MCF 10A (cell line): Measurements from ENCODE around the gene NSD1. TPM values are rescaled to one million over a fixed set of nuclear protein-coding genes. Genes with fewer than 3 reads are reported as not detected.

ENCODE experiments used
- BruUV-seq: library from RNA; stranded (reverse); fragments of 400-500 nt; replicated peaks from 2 replicates; lab custom pipeline; 2021; lab: Mats Ljungman, UMichigan
- CTCF ChIA-PET: fragments of 300-600 bp; sonication (Branson Sonifier 250); formaldehyde crosslinking; extraction: SDS; loops from one replicate; lab custom pipeline; 2021; ENCODE audit warnings: antibody characterized with exemption, inconsistent platforms; lab: Yijun Ruan, JAX
- POLR2A ChIA-PET: fragments of 300-600, 350-650 bp; sonication (Branson Sonifier 250); formaldehyde crosslinking; extraction: SDS; loops from one replicate; lab custom pipeline; 2020; ENCODE audit warnings: antibody characterized with exemption, inconsistent platforms; lab: Yijun Ruan, JAX
- DNase-seq: peaks from one replicate; pipeline ENCODE4 v3.0.0-alpha.2; 2018; ENCODE audit not compliant: unreplicated experiment
- H3K27ac Mint-ChIP-seq: one replicate; pipeline ENCODE4 v1.8.0; 2022; ENCODE audit warnings: mild to moderate bottlenecking, low read depth, mixed read lengths; ENCODE audit not compliant: unreplicated experiment
- H3K27me3 Mint-ChIP-seq: one replicate; pipeline ENCODE4 v1.8.0; 2022; ENCODE audit warnings: mixed read lengths; ENCODE audit not compliant: insufficient read depth, unreplicated experiment
- H3K36me3 Mint-ChIP-seq: one replicate; pipeline ENCODE4 v1.8.0; 2022; ENCODE audit warnings: mild to moderate bottlenecking, moderate library complexity, mixed read lengths; ENCODE audit not compliant: insufficient read depth, unreplicated experiment
- H3K4me1 Mint-ChIP-seq: one replicate; pipeline ENCODE4 v1.8.0; 2022; ENCODE audit warnings: mixed read lengths; ENCODE audit not compliant: insufficient read depth, unreplicated experiment
- H3K4me3 Mint-ChIP-seq: one replicate; pipeline ENCODE4 v1.8.0; 2022; ENCODE audit warnings: mild to moderate bottlenecking, moderate library complexity, mixed read lengths; ENCODE audit not compliant: unreplicated experiment
- H3K9me3 Mint-ChIP-seq: one replicate; pipeline ENCODE4 v1.8.0; 2022; ENCODE audit warnings: mixed read lengths; ENCODE audit not compliant: unreplicated experiment
- intact Hi-C: fragments of 100-400 bp; cut with micrococcal nuclease; formaldehyde crosslinking; loops from 2 replicates; pipeline ENCODE4 v1.14.1; 2022
- total RNA-seq: library from RNA; stranded (reverse); gene quantifications from 2 replicates; pipeline ENCODE4 v1.2.3, GENCODE V29; 2022
- TF ChIP-seq, protein P1 (sequence below): fragments of 200-600 bp; IDR thresholded peaks from one replicate; pipeline ENCODE4 v1.8.0; 2022; ENCODE audit warnings: antibody characterized with exemption, mild to moderate bottlenecking; ENCODE audit not compliant: unreplicated experiment

NSD1 gene
- total RNA-seq, 1 experiment from 2014 or later = 110 TPM

DNA sequence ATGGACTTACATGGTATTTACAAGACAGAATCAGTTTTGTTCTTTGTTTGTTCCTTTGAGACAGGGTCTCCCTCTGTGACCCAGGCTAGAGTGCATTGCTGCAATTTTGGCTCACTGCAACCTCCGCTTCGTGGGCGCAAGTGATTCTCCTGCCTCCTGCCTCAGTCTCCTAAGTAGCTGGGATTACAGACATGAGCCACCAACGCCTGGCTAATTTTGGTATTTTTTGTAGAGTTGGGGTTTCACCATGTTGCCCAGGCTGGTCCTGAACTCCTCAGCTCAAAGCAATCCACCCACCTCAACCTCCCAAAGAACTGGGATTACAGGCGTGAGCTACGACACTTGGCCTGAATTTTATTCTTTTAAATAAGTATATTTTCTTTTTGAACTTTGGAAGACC lies 142.3 kb downstream of the NSD1 start:
- POLR2A ChIA-PET = interaction anchor here (0.8 to 0.9 kb wide), 2 partner anchors 23 to 26 kb away, joined by 3 read pairs; no protein-coding TSS in a partner anchor
- DNase-seq = no peak
- H3K27me3 Mint-ChIP-seq = no peaks in the 10 kb centered on the region
- H3K4me1 Mint-ChIP-seq = no peaks in the 10 kb centered on the region
- H3K36me3 Mint-ChIP-seq = peaks cover 97% of the 10 kb centered on the region
- H3K4me3 Mint-ChIP-seq = no peak overlapping the region
- CTCF ChIA-PET = interaction anchor here (0.7 to 0.8 kb wide), 2 partner anchors 11 to 157 kb away, joined by 3 read pairs; no protein-coding TSS in a partner anchor
- H3K9me3 Mint-ChIP-seq = no peaks in the 10 kb centered on the region
- no peak overlapping the region for H3K27ac Mint-ChIP-seq
- TF ChIP-seq, protein P1, sequence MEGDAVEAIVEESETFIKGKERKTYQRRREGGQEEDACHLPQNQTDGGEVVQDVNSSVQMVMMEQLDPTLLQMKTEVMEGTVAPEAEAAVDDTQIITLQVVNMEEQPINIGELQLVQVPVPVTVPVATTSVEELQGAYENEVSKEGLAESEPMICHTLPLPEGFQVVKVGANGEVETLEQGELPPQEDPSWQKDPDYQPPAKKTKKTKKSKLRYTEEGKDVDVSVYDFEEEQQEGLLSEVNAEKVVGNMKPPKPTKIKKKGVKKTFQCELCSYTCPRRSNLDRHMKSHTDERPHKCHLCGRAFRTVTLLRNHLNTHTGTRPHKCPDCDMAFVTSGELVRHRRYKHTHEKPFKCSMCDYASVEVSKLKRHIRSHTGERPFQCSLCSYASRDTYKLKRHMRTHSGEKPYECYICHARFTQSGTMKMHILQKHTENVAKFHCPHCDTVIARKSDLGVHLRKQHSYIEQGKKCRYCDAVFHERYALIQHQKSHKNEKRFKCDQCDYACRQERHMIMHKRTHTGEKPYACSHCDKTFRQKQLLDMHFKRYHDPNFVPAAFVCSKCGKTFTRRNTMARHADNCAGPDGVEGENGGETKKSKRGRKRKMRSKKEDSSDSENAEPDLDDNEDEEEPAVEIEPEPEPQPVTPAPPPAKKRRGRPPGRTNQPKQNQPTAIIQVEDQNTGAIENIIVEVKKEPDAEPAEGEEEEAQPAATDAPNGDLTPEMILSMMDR = no peak
- intact Hi-C loops = no loop called here
- BruUV-seq = no TSS peak

DNA sequence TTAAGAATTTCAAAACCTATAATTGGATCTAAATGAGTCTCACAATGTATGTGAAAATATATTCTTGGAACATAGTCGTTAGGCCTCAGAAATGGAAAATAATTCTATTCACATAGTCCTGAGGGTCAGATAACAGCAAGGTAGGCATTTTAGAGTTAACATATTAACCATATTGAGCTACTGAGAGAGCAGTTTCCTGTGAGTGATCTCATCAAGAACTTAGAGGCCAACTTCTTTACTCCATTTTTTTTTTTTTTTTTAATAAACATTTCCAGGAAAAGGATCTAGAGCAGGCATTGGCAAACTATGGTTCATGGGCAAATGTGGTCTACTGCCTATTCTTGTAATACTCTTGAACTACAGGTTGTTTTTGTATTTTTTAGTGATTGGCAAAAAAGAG lies 143.3 kb downstream of the NSD1 start:
- CTCF ChIA-PET = interaction anchor here (0.6 to 1.3 kb wide), 5 partner anchors 13 to 245 kb away, joined by 3 to 4 read pairs (median 3); no protein-coding TSS in a partner anchor
- peaks cover 96% of the 10 kb centered on the region for H3K36me3 Mint-ChIP-seq

DNA sequence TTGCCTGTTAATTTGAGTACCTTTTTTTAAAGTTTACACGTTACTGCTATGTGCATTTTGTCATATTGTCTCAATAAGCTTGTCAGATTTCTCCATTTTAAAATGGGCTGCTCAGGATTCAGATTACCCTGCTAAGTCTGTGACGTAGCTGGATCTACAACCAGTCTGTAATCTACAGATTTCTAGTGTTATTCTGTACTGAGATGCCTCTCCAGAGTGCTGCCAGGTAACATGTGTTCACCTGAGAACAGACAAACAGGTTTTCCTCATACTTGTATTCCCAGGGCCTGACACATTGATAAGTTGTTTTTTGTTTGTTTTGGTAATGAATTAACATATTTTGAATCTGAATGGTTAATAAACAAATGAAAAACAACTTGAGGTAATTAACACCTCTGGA lies 154.6 kb downstream of the NSD1 start:
- no TSS peak for BruUV-seq
- intact Hi-C loops = no loop called here
- ChIA-PET POLR2A (interaction anchor here (0.7 to 1.4 kb wide), 2 partner anchors 11 to 83 kb away, joined by 3 to 4 read pairs; no protein-coding TSS in a partner anchor), CTCF (interaction anchor here (0.5 to 1.3 kb wide), 5 partner anchors 21 to 177 kb away, joined by 3 to 6 read pairs (median 4); no protein-coding TSS in a partner anchor)
- H3K4me3 Mint-ChIP-seq = no peak overlapping the region
- TF ChIP-seq, protein P1 = no peak
- no peaks in the 10 kb centered on the region for H3K9me3 Mint-ChIP-seq
- peaks cover 100% of the 10 kb centered on the region for H3K36me3 Mint-ChIP-seq
- no peak overlapping the region for H3K27ac Mint-ChIP-seq
- no peak for DNase-seq
- no peaks in the 10 kb centered on the region for H3K27me3 Mint-ChIP-seq
- peaks cover 6% of the 10 kb centered on the region for H3K4me1 Mint-ChIP-seq

More for the DNA sequence above, 143.3 kb downstream of the NSD1 start:
- TSS peak; percentile 9 for BruUV-seq
- no peaks in the 10 kb centered on the region for H3K9me3 Mint-ChIP-seq
- no peaks in the 10 kb centered on the region for H3K27me3 Mint-ChIP-seq
- POLR2A ChIA-PET = no interaction called here
- TF ChIP-seq, protein P1 = no peak
- intact Hi-C loops = no loop called here
- no peak for DNase-seq
- H3K4me3 Mint-ChIP-seq = no peak overlapping the region
- no peaks in the 10 kb centered on the region for H3K4me1 Mint-ChIP-seq
- no peak overlapping the region for H3K27ac Mint-ChIP-seq

DNA sequence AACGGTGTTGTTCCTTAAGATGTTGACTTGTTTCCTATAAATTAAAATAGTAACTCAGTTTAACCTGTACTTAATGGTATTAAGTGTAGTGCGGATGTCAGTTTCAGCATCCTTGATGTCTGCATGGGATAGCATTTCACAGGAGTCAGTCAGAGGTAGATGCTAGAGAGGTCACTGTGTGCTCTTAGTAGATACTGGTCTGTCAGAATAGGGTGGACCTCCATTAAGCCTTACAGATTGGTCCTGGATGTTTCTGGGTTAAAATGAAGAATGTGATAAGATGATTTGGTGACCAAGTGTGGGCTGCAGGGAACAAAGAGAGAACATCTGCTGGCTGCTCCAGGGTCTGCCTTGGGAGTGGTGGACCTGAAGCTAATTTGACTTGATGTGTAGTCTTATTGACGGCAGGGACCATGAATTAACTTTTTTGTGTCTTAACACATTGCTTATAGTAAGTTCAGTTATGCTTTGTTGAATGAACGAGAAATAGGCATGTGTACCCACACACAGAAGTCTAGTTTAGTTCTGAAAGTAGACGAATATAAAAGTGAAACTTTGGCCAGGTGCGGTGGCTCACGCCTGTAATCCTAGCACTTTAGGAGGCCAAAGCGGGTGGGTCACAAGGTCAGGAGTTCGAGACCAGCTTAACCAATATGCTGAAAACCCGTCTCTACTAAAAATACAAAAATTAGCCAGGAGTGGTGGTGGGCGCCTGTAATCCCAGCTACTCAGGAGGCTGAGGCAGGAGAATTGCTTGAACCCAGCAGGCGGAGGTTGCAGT lies 157.4 kb downstream of the NSD1 start:
- ChIA-PET POLR2A (interaction anchor here (1.3 kb wide), 2 partner anchors 10 to 11 kb away, joined by 4 to 5 read pairs; no protein-coding TSS in a partner anchor), CTCF (interaction anchor here (0.7 to 2.1 kb wide), 3 partner anchors 13 to 265 kb away, joined by 3 to 12 read pairs (median 4); no protein-coding TSS in a partner anchor)
- Mint-ChIP-seq H3K36me3 (peaks cover 100% of the 10 kb centered on the region), H3K27me3 (no peaks in the 10 kb centered on the region), H3K27ac (no peak overlapping the region), H3K4me1 (peaks cover 6% of the 10 kb centered on the region), H3K9me3 (no peaks in the 10 kb centered on the region), H3K4me3 (no peak overlapping the region)
- DNase-seq = no peak
- BruUV-seq = no TSS peak
- TF ChIP-seq, protein P1 = no peak
- intact Hi-C loops = no loop called here
